Esophagus (tissue), 2 donors: Measurements from ENCODE around the gene GNAO1. TPM values are rescaled to one million over a fixed set of nuclear protein-coding genes. Genes with fewer than 3 reads are reported as not detected.

Experiments
- H3K27ac ChIP-seq, 2 donors: one replicate each; pipeline ENCODE4 v1.5.1; 2013; ENCODE audit warnings: low read depth in 2 of 2, mild to moderate bottlenecking in 2 of 2, inconsistent platforms in 1 of 2, low read length in 1 of 2, moderate library complexity in 1 of 2
- H3K27me3 ChIP-seq, 2 donors: one replicate each; pipeline ENCODE4 v1.6.1; 2013; ENCODE audit warnings: low read length in 2 of 2, control low read depth in 1 of 2, mild to moderate bottlenecking in 1 of 2; ENCODE audit not compliant: insufficient read depth in 2 of 2, control insufficient read depth in 1 of 2
- H3K36me3 ChIP-seq, 2 donors: one replicate each; pipeline ENCODE4 v1.6.1; 2013; ENCODE audit warnings: low read length in 1 of 2; ENCODE audit not compliant: control insufficient read depth in 2 of 2, insufficient read depth in 2 of 2
- H3K4me1 ChIP-seq, 2 donors: one replicate each; pipeline ENCODE4 v1.6.1; 2013; ENCODE audit warnings: low read length in 1 of 2; ENCODE audit not compliant: control insufficient read depth in 2 of 2, insufficient read depth in 2 of 2
- H3K4me3 ChIP-seq, 2 donors: one replicate each; pipeline ENCODE4 v1.5.1; 2013; ENCODE audit warnings: low read length in 2 of 2, mild to moderate bottlenecking in 2 of 2, low read depth in 1 of 2, moderate library complexity in 1 of 2
- H3K9me3 ChIP-seq, 2 donors: one replicate each; pipeline ENCODE4 v1.6.1; 2013; ENCODE audit warnings: mild to moderate bottlenecking in 2 of 2, low read depth in 1 of 2, low read length in 1 of 2, moderate library complexity in 1 of 2; ENCODE audit not compliant: control insufficient read depth in 2 of 2, insufficient read depth in 1 of 2
- WGBS, 2 donors: extraction: QIAGEN DNeasy Blood & Tissue Kit; methylation state at CpG; one replicate each; pipeline ENCODE4 v1.1.7; 2013; 5-methylcytosine and 5-hydroxymethylcytosine counted together
- polyA plus RNA-seq, 2 donors: library from polyadenylated mRNA; stranded (reverse); fragments of 200-250 nt; gene quantifications; one replicate each; pipeline ENCODE4 v1.2.3, GENCODE V29; 2013
- donor health status: healthy with polysubstance abuse.
- donor health status: Bipolar disorder and iron deficiency.

Gene GNAO1
- polyA plus RNA-seq, 2 donors, result 0.75 to 1.0 TPM

DNA sequence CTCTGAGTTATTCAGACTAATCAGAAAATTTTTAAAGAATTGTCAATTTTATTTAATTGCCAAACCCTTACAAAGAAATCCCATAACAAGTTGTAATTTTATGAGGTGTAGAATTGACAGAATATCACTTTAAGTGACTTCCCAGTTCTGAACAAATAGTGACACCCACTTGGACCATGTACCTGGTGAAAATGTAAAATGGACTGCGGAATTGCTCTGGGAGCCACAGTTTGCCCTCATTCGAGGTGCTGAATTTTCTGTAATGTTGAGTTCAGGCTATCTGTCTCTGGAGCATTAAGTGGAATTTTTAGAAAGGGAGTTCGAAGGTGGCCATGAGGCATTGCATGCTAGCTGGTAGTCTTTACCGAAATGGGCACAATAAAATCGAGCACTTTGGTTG is 5.1 kb downstream of the GNAO1 start:
- H3K4me1 ChIP-seq, result peaks cover 0 to 3% of the 10 kb centered on the region in 2 donors
- H3K9me3 ChIP-seq, result no peaks in the 10 kb centered on the region
- no peaks in the 10 kb centered on the region for H3K36me3 ChIP-seq
- 91 to 94% methylated on average over 5 of the region's 5 CpGs for WGBS, 2 donors
- H3K27ac ChIP-seq, result no peak overlapping the region
- H3K27me3 ChIP-seq, result peaks cover 0 to 8% of the 10 kb centered on the region in 2 donors
- H3K4me3 ChIP-seq, result no peak overlapping the region

DNA sequence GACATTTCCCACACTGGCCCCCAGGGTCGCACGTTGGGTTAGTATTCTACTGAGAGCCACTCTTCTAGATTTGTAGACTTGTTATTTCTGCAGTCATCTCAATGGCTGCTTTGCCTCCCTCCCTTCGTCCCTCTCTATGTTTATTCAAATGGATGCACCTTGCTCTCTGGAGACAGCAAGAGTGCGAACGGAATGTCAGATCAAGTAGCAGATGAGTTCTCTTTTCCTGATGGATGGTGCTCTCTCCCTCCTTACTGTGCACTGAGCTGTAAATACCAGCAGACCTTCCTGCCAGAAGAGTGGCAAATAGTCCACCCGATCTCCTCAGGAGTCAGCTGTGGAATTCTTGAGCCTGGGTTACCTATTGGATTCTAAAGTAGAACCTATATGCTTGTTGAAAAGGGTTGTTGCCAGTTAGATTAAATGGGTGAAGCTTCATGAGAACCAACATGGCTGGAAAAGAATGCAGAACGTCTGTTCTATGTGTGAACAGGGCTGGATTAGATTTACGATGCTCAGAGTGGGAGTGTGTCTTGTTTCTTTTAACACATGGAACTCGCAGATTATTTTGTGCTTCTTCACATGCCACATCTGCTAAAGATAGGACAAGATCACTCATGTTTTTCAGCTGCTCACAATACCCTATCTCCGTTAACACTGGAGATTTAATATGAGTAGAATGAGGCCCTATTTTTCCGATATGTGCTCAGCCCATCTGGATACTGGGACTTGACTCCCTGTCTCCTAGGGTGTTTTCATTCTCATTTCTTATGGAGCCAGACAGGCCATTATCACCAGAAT is 6.1 kb downstream of the GNAO1 start:
- 64 to 75% methylated on average over 11 of the region's 11 CpGs for WGBS, 2 donors
- H3K4me3 ChIP-seq, result no peak overlapping the region
- no peaks in the 10 kb centered on the region for H3K27me3 ChIP-seq
- no peaks in the 10 kb centered on the region for H3K9me3 ChIP-seq
- peaks cover 0 to 3% of the 10 kb centered on the region in 2 donors for H3K4me1 ChIP-seq
- no peak overlapping the region for H3K27ac ChIP-seq
- H3K36me3 ChIP-seq, result no peaks in the 10 kb centered on the region

DNA sequence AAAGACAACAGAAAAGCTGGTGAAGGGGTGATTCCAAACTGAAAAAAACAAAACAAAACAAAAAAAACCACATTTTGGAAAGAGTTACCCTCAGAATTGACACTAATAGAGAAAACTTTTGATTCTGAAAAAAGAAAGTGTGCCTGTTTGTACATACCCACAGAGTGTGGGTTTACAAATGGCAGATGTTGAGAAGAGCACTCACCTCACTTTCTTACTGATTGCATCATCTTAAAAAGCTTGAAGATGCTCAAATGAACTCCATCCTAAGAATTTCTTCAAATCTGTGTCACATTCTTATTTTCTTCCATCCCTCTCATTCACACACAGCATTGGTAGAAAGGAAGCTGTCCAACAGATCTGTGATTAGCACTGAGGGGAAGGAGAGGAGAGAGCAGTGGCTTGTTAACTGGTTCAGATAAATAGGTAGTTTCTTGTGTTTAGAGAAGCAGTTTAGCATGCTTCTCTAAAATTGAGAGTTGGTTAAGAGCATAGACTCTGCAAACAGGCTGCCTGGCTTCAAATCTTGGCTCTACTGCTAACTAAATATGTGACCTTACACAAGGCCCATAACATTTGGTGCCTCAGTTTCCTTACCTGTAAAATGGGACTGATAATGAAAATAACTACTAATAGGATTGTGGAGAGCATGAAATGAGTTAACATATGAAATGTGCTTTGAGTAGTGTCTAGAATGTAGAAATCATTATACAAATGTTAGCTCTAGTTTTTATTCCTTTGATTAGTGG is 6.9 kb downstream of the GNAO1 start:
- Histone ChIP-seq H3K36me3 (no peaks in the 10 kb centered on the region), H3K27me3 (no peaks in the 10 kb centered on the region), H3K9me3 (no peaks in the 10 kb centered on the region)

DNA sequence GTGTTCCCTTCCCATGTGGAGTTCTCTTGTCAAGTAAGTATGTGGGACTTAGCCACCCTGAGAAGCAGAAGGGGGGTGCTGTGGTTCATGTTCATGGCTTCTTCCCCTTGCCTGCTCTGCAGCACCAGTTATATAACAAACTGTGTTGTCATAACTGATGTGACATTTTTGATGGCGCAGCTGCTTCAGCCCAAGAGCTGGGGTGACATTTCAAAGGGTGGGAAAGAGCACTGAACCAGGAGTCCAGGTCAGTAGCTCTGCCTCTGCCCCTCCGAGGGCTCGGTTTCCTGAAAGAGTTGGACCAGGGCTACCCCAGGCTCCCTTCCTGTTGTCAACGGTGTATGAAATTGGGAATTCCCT is 7.4 kb downstream of the GNAO1 start:
- Histone ChIP-seq H3K36me3 (no peaks in the 10 kb centered on the region), H3K27me3 (no peaks in the 10 kb centered on the region), H3K4me3 (no peak overlapping the region), H3K27ac (no peak overlapping the region), H3K9me3 (no peaks in the 10 kb centered on the region), H3K4me1 (peaks cover 0 to 3% of the 10 kb centered on the region in 2 donors)
- WGBS, 2 donors, result 53 to 68% methylated on average over 4 of the region's 4 CpGs

More for the DNA sequence above, 6.9 kb downstream of the GNAO1 start:
- Histone ChIP-seq H3K4me1 (peaks cover 0 to 3% of the 10 kb centered on the region in 2 donors), H3K27ac (no peak overlapping the region), H3K4me3 (no peak overlapping the region)

DNA sequence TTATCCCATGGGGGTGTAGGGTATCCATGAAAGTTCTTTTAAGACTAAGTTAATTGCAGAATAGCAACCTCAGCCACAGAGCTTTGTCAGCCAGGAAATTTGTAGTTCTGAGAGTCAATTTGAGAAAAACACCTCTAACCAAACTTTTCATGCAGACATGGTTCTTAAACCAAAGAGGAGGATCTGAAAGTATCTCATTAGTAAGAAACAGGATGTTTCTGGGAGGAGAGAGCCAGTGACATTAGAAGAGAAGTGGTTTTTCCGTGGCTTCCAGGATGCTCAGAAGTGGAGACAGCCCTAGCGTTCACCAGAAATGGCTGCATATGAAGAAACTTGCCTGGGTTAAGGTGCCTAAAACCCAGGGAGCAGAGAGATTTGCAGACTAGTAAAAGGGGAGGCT is 7.9 kb downstream of the GNAO1 start:
- Histone ChIP-seq H3K4me1 (no peaks in the 10 kb centered on the region), H3K9me3 (no peaks in the 10 kb centered on the region)
- WGBS, 2 donors, result 59 to 63% methylated on average over 2 of the region's 2 CpGs

DNA sequence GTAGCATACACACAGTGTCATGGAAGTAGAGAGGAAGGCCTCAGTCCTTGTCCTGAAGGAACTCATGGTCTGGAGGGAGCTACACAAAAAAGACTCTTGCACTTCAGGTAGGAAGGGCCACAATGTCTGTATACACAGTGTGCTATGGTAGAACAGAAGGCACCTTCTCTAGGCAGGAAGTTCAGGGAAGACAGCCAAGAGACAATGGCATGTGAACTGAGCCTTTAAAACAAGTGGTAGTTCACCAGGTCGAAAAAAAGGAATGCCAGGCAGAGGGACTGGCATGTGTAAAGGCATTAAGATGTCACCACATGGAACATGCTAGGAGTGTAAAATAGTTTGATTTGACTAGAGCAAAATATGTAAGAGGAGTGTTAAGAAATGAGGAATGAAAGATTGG is 9.7 kb downstream of the GNAO1 start:
- no peaks in the 10 kb centered on the region for H3K36me3 ChIP-seq
- H3K9me3 ChIP-seq, result no peaks in the 10 kb centered on the region
- 69 to 88% methylated on average over 1 of the region's 1 CpG for WGBS, 2 donors
- no peak overlapping the region for H3K4me3 ChIP-seq
- no peaks in the 10 kb centered on the region for H3K4me1 ChIP-seq
- no peak overlapping the region for H3K27ac ChIP-seq
- no peaks in the 10 kb centered on the region for H3K27me3 ChIP-seq

More for the DNA sequence above, 7.9 kb downstream of the GNAO1 start:
- Histone ChIP-seq H3K27ac (no peak overlapping the region), H3K27me3 (no peaks in the 10 kb centered on the region), H3K4me3 (no peak overlapping the region), H3K36me3 (no peaks in the 10 kb centered on the region)

DNA sequence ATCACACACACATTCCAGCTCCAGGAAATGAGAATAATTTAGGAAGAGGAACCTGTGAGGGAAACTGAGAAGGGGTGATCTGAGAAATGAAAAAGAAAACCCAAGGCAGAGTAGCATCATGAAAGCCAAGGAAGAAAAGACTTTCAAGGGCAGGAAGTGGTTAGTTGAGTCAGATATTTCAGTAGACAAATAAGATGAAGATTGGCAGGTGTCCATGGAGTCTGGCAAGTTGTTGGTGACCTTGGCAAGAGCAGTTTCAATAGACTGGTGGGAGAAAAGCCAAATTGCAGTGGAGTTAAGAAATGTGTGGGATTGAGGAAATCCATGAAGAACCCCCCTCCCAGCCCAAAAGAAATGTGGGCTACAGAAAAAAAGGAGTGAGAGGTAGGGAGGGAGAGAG is 10.7 kb downstream of the GNAO1 start:
- Histone ChIP-seq H3K4me3 (no peak overlapping the region), H3K27me3 (no peaks in the 10 kb centered on the region), H3K36me3 (no peaks in the 10 kb centered on the region), H3K4me1 (no peaks in the 10 kb centered on the region), H3K27ac (no peak overlapping the region), H3K9me3 (no peaks in the 10 kb centered on the region)

DNA sequence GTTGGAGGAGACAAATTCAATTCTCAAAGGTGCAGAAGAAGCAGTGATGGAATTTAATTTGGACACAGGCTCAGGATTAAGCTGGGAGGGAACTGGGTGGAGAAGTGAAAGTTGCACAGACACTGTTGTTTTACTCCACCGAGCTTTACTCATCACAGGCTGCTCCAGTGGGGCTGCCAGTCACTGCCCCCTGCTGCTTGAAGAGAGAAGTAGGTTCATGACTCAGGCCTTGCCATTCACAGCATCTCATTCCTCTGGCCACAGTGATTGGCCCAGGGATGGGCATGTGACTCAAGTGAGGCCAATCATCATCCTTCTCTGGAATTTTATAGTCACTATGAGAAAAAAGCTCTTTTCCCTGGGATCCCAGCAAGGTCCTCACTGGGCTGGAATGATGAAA is 11.8 kb downstream of the GNAO1 start:
- Histone ChIP-seq H3K4me1 (no peaks in the 10 kb centered on the region), H3K27me3 (no peaks in the 10 kb centered on the region), H3K4me3 (no peak overlapping the region)

DNA sequence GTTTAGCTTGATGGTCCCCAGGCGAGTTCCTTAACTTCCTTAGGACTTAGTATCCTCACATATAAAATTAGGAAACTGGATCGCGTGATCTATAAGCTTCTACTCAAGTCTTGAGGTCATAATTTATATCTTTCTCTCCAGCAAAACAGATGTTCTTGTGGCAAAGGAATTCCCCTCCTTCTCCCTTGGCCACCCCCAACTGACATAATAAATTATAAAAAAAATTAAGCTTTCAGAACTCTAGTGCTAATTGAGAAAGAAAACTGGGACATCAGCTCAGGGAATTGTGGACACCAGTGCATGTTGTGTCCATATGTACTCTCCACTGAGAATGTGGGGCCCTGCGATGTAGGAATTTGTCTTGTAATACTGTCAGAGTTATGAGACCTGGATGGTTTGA is 13.5 kb downstream of the GNAO1 start:
- no peaks in the 10 kb centered on the region for H3K36me3 ChIP-seq
- H3K27ac ChIP-seq, result no peak overlapping the region
- H3K27me3 ChIP-seq, result no peaks in the 10 kb centered on the region
- 66 to 78% methylated on average over 4 of the region's 4 CpGs for WGBS, 2 donors
- H3K4me1 ChIP-seq, result no peaks in the 10 kb centered on the region
- no peaks in the 10 kb centered on the region for H3K9me3 ChIP-seq
- H3K4me3 ChIP-seq, result no peak overlapping the region

More for the DNA sequence above, 11.8 kb downstream of the GNAO1 start:
- no peak overlapping the region for H3K27ac ChIP-seq
- 29 to 46% methylated on average over 1 of the region's 1 CpG for WGBS, 2 donors
- H3K36me3 ChIP-seq, result no peaks in the 10 kb centered on the region
- no peaks in the 10 kb centered on the region for H3K9me3 ChIP-seq

DNA sequence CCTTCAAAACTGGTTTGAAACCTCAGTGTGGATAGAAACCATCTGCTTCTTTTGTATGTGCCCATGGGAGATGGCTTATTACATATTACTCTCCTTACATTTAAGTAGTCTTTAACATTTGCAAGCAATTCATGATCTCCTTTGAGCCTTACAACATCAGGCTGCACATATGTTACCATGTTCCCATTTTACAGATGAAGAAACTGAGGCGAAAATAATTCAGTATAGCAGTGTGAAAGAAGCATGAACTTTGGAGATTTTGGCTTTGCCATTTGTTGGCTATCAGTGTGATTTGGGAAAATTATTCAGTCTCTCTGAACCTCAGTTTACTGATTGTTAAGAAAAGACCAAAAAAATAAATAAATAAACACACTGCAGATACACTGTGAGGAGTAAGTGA is 15.7 kb downstream of the GNAO1 start:
- no peaks in the 10 kb centered on the region for H3K4me1 ChIP-seq
- H3K27me3 ChIP-seq, result no peaks in the 10 kb centered on the region
- H3K4me3 ChIP-seq, result no peak overlapping the region
- no peaks in the 10 kb centered on the region for H3K9me3 ChIP-seq
- no peak overlapping the region for H3K27ac ChIP-seq
- 78 to 90% methylated on average over 1 of the region's 1 CpG for WGBS, 2 donors
- no peaks in the 10 kb centered on the region for H3K36me3 ChIP-seq
